Ascending aorta (tissue), 2 donors: ENCODE data around the gene MVB12A. TPM values are rescaled to one million over a fixed set of nuclear protein-coding genes. Genes with fewer than 3 reads are reported as not detected.

Experiments used
- DNase-seq, 2 donors: peaks; one replicate each; pipeline ENCODE4 v3.0.0-alpha.2; 2019; ENCODE audit warnings: low spot score in 2 of 2
- H3K27ac ChIP-seq, 2 donors: fragments of 200-600 bp; sonication (generic); one replicate each; pipeline ENCODE4 v1.5.1; 2016 to 2017; ENCODE audit warnings: mild to moderate bottlenecking in 1 of 2
- H3K27me3 ChIP-seq: fragments of 200-600 bp; sonication (generic); one replicate; pipeline ENCODE4 v1.5.1; 2017
- H3K36me3 ChIP-seq, 2 donors: fragments of 200-600 bp; sonication (generic); one replicate each; pipeline ENCODE4 v1.5.1; 2016
- H3K4me1 ChIP-seq, 2 donors: fragments of 200-600 bp; sonication (generic); one replicate each; pipeline ENCODE4 v1.5.1; 2016 to 2017; ENCODE audit warnings: mild to moderate bottlenecking in 1 of 2
- H3K4me3 ChIP-seq, 2 donors: fragments of 200-600 bp; sonication (generic); one replicate each; pipeline ENCODE4 v1.5.1; 2016 to 2017; ENCODE audit warnings: mild to moderate bottlenecking in 1 of 2
- H3K9me3 ChIP-seq, 2 donors: fragments of 200-600 bp; sonication (generic); one replicate each; pipeline ENCODE4 v1.5.1; 2016
- intact Hi-C: fragments of 100-400 bp; cut with DNase I; formaldehyde crosslinking; loops from one replicate; pipeline ENCODE4 v1.15.1; 2023
- total RNA-seq: library from RNA; depleted of rRNA; stranded (reverse); fragments of >200 nt; gene quantifications from one replicate; pipeline ENCODE4 v1.1.0, GENCODE V29; 2016
- TF ChIP-seq, protein P1 (sequence below), 3 experiments: fragments of 200-600 bp in 2 of 3; fragments of 450-650 bp in 1 of 3; sonication (generic) in 2 of 3; IDR thresholded peaks; one replicate each; pipeline ENCODE4 v1.5.1; 2016 to 2019; ENCODE audit warnings: antibody characterized with exemption in 3 of 3, mild to moderate bottlenecking in 1 of 3, moderate library complexity in 1 of 3

The MVB12A gene
- total RNA-seq, 1 donor from 2014 or later = 49.6 TPM

DNA sequence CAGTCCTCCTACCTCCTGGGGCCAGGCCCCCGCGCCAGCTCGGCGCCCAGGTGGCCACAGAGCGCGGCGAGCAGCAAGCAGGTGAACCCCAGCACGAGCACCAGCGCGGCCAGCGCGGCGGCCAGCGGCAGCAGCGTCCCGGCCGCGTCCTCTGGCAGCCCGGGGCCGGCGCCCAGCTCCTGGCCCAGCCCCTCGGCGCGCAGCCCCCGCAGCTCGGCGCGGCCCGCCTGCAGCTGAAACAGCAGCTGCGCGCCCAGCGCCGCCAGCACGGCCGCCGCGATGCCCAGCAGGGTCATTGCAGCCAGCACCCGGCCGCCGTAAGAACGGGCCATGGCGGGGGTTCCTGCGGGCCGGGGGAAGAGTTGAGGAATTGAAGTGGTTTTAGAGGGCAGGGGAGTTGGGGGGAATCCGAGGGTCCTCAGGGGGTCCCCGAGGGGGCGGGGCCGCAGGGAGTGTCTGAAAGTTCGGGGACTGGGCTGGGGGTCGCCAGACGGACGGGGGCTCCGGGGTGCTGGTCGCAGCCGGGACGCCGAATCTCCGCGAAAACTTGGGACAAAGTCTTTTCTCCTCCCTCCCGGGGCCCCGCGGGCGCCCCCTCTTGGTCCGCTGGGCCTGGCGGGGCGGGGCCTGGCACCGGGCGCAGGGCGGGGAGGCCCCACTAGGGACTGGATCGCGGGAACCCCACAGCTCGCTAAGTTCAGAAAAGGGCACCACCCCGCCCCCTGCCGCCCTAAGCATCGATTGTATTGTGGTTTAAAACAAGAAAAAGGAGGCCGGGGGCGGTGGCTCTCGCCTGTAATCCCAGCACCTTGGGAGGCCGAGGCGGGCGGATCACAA is 28.5 kb downstream of the MVB12A start, which contains the start of gene TMEM221:
Gene TMEM221 (minus strand): TSS at position 538 of the 837 bp plus-strand sequence. CDS start 206 bp downstream, at position 332.
- Histone ChIP-seq H3K36me3 (no peaks in the 10 kb centered on the region), H3K27ac (no peak within 1 kb of the TSS), H3K9me3 (no peaks in the 10 kb centered on the region), H3K27me3 (no peaks in the 10 kb centered on the region), H3K4me3 (peak within 1 kb of the TSS; percentile 52 to 65), H3K4me1 (peaks cover 0 to 9% of the 10 kb centered on the region in 2 donors)
- intact Hi-C loops = no loop called here
- TF ChIP-seq, protein P1, sequence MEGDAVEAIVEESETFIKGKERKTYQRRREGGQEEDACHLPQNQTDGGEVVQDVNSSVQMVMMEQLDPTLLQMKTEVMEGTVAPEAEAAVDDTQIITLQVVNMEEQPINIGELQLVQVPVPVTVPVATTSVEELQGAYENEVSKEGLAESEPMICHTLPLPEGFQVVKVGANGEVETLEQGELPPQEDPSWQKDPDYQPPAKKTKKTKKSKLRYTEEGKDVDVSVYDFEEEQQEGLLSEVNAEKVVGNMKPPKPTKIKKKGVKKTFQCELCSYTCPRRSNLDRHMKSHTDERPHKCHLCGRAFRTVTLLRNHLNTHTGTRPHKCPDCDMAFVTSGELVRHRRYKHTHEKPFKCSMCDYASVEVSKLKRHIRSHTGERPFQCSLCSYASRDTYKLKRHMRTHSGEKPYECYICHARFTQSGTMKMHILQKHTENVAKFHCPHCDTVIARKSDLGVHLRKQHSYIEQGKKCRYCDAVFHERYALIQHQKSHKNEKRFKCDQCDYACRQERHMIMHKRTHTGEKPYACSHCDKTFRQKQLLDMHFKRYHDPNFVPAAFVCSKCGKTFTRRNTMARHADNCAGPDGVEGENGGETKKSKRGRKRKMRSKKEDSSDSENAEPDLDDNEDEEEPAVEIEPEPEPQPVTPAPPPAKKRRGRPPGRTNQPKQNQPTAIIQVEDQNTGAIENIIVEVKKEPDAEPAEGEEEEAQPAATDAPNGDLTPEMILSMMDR (IDR thresholded peaks at IDR 0.05) = peak in 2 of 3 experiments; percentile 56 to 70
- DNase-seq = peak in 1 of 2 donors; percentile 73

DNA sequence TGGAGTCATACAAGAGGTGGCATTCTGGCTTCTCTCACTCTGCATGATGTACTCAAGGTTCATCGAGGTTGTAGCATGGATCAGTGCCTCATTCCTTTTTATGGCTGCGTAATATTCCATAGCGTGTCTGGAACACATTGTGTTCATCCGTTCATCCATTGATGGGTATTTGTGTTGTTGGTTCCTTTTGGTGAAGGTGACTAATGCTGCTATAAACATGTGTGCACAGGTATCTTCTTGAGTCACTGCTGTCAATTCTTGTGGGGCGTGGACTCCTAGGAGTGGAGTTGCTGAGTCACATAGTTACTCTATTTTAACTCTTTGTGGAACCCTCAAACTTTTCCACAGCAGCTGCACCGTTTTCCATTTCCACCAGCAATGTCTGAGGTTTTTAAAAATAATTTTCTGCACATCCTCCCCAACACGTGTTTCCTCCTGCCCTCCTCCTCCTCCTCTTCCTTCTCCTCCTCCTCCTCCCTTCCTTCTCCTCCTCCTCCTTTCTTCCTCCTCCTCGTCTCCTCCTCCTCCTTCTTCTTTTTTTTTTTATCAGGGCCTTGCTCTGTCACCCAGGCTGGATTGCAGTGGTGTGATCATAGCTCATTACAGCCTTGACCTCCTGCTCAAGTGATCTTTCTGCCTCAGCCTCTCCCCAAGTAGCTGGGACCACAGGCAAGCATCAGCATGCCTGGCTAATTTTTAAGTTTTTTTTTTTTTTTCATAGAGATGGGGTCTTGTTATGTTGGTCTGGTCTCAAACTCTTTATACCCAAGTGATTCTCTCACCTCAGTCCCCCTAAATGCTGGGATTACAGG is 30.6 kb downstream of the MVB12A start:
- H3K27ac ChIP-seq = no peak overlapping the region
- H3K4me3 ChIP-seq = no peak overlapping the region
- H3K36me3 ChIP-seq = no peaks in the 10 kb centered on the region
- H3K4me1 ChIP-seq = peaks cover 0 to 9% of the 10 kb centered on the region in 2 donors
- H3K27me3 ChIP-seq = no peaks in the 10 kb centered on the region
- intact Hi-C loops = no loop called here
- no peak for DNase-seq
- no peaks in the 10 kb centered on the region for H3K9me3 ChIP-seq
- TF ChIP-seq, protein P1 (IDR thresholded peaks at IDR 0.05) = no peak

GRCh38 chr19:17451820-17452219 is 32.0 kb downstream of the MVB12A start:
- TF ChIP-seq, protein P1 (IDR thresholded peaks at IDR 0.05) = no peak
- Histone ChIP-seq H3K4me1 (peaks cover 0 to 15% of the 10 kb centered on the region in 2 donors), H3K9me3 (no peaks in the 10 kb centered on the region), H3K4me3 (no peak overlapping the region), H3K27ac (no peak overlapping the region), H3K36me3 (no peaks in the 10 kb centered on the region), H3K27me3 (no peaks in the 10 kb centered on the region)
- intact Hi-C loops = no loop called here
- DNase-seq = no peak

DNA sequence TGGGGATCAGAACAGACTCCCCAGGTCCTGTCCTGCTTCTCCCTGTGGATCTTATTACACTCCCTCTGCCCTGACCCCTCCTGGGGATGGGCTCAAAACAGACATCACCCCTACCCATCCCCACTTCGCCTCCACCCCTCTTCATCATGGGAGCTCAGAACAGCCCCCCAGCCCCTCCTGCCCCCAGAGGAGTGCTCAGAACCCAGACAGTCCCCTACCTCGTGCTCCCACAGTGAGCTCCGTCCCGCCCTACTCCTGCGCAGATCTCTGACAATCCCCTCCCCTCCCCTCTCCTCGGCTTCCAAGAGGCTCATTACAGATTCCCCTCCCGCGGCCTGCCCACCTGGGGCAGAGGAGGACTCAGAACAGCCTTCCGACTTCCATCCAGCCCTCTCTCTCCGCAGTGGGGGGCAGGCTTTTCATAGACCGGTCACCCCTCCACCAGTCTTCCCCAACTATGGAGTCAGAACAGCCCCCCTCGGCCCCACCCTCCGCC is 34.8 kb downstream of the MVB12A start:
- Histone ChIP-seq H3K4me1 (peaks cover 0 to 6% of the 10 kb centered on the region in 2 donors), H3K36me3 (no peaks in the 10 kb centered on the region), H3K4me3 (no peak overlapping the region), H3K27ac (no peak overlapping the region), H3K27me3 (no peaks in the 10 kb centered on the region), H3K9me3 (no peaks in the 10 kb centered on the region)
- no peak for DNase-seq
- TF ChIP-seq, protein P1 (IDR thresholded peaks at IDR 0.05) = no peak
- intact Hi-C loops = no loop called here

GRCh38 chr19:17455308-17456123 is 35.7 kb downstream of the MVB12A start:
- H3K27me3 ChIP-seq = no peaks in the 10 kb centered on the region
- TF ChIP-seq, protein P1 (IDR thresholded peaks at IDR 0.05) = no peak

More at GRCh38 chr19:17455308-17456123, 35.7 kb downstream of the MVB12A start:
- DNase-seq = no peak
- Histone ChIP-seq H3K9me3 (no peaks in the 10 kb centered on the region), H3K4me1 (peaks cover 0 to 6% of the 10 kb centered on the region in 2 donors), H3K36me3 (no peaks in the 10 kb centered on the region), H3K27ac (no peak overlapping the region), H3K4me3 (no peak overlapping the region)
- intact Hi-C loops = no loop called here
